ENCODE data around the gene KDM2A. TPM values are rescaled to one million over a fixed set of nuclear protein-coding genes. Genes with fewer than 3 reads are reported as not detected.

The KDM2A gene
- total and polyA plus RNA-seq, 2 experiments from 2014 or later, result 25.0 to 54.1 TPM

DNA sequence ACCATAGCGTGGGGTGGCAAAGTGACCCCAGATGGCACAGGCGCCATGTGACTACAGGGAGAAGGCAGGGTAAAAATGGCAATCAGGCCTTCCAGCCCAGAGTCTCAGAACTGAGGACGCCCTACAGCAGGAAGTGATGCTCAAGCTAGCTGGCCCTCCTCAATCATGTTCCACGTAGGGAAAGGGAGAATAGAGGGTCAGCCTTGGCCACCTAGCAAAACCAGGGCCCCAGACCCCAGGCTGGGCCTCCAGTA lies 169.1 kb downstream of the KDM2A start:
- Histone ChIP-seq H3K4me2 (peak overlapping the region; percentile 94), H3K79me2 (replicated peaks; ENCODE audit: insufficient read depth) (no peaks in the 10 kb centered on the region), H3K27ac (ENCODE audit: low read depth) (peak overlapping the region; percentile 96), H3F3A (replicated peaks; ENCODE audit: low read depth) (0 out of 2 replicates have a peak, but pooled peaks cover 13% of the 10 kb centered on the region), H3K27me3 (ENCODE audit: insufficient read depth) (no peaks in the 10 kb centered on the region), H3K9me2 (ENCODE audit: insufficient read depth) (no peaks in the 10 kb centered on the region), H2AFZ (no peak overlapping the region), H3K4me1 (ENCODE audit: insufficient read depth) (peaks cover 10% of the 10 kb centered on the region), H4K20me1 (replicated peaks; ENCODE audit: insufficient read depth) (no peaks in the 10 kb centered on the region), H3K36me3 (ENCODE audit: insufficient read depth) (peaks cover 7% of the 10 kb centered on the region), H3K4me3 (peak overlapping the region; percentile 91)
- no peaks in the 10 kb centered on the region for H3K9me3 Mint-ChIP-seq
- H3K4me1 Mint-ChIP-seq, result peaks cover 17% of the 10 kb centered on the region
- H3K4me3 Mint-ChIP-seq, result peak overlapping the region; percentile 71
- DNase-seq (ENCODE audit: low spot score) (no peak), ATAC-seq (no peak)
- H3K27me3 Mint-ChIP-seq (ENCODE audit: insufficient read depth, low read depth, poor library complexity), result peaks cover 19% of the 10 kb centered on the region
- peaks cover 23% of the 10 kb centered on the region for H3K36me3 Mint-ChIP-seq (ENCODE audit: low read depth)
- H3K27ac Mint-ChIP-seq, result peak overlapping the region; percentile 63
- TF ChIP-seq ZNF114 (CRISPR knock-in tag; IDR thresholded peaks at IDR 0.05), result no peak
- TF ChIP-seq, protein P1, sequence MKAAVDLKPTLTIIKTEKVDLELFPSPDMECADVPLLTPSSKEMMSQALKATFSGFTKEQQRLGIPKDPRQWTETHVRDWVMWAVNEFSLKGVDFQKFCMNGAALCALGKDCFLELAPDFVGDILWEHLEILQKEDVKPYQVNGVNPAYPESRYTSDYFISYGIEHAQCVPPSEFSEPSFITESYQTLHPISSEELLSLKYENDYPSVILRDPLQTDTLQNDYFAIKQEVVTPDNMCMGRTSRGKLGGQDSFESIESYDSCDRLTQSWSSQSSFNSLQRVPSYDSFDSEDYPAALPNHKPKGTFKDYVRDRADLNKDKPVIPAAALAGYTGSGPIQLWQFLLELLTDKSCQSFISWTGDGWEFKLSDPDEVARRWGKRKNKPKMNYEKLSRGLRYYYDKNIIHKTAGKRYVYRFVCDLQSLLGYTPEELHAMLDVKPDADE (IDR thresholded peaks at IDR 0.05), result no peak
- no peak for TF ChIP-seq JUNB (IDR thresholded peaks at IDR 0.05; ENCODE audit: unreplicated experiment)
- TF ChIP-seq ZNF331 (CRISPR knock-in tag; IDR thresholded peaks at IDR 0.05; ENCODE audit: low read depth), result no peak
- TF ChIP-seq, protein P2, sequence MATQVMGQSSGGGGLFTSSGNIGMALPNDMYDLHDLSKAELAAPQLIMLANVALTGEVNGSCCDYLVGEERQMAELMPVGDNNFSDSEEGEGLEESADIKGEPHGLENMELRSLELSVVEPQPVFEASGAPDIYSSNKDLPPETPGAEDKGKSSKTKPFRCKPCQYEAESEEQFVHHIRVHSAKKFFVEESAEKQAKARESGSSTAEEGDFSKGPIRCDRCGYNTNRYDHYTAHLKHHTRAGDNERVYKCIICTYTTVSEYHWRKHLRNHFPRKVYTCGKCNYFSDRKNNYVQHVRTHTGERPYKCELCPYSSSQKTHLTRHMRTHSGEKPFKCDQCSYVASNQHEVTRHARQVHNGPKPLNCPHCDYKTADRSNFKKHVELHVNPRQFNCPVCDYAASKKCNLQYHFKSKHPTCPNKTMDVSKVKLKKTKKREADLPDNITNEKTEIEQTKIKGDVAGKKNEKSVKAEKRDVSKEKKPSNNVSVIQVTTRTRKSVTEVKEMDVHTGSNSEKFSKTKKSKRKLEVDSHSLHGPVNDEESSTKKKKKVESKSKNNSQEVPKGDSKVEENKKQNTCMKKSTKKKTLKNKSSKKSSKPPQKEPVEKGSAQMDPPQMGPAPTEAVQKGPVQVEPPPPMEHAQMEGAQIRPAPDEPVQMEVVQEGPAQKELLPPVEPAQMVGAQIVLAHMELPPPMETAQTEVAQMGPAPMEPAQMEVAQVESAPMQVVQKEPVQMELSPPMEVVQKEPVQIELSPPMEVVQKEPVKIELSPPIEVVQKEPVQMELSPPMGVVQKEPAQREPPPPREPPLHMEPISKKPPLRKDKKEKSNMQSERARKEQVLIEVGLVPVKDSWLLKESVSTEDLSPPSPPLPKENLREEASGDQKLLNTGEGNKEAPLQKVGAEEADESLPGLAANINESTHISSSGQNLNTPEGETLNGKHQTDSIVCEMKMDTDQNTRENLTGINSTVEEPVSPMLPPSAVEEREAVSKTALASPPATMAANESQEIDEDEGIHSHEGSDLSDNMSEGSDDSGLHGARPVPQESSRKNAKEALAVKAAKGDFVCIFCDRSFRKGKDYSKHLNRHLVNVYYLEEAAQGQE (IDR thresholded peaks at IDR 0.05; ENCODE audit: unreplicated experiment), result no peak
- TF ChIP-seq, protein P3, sequence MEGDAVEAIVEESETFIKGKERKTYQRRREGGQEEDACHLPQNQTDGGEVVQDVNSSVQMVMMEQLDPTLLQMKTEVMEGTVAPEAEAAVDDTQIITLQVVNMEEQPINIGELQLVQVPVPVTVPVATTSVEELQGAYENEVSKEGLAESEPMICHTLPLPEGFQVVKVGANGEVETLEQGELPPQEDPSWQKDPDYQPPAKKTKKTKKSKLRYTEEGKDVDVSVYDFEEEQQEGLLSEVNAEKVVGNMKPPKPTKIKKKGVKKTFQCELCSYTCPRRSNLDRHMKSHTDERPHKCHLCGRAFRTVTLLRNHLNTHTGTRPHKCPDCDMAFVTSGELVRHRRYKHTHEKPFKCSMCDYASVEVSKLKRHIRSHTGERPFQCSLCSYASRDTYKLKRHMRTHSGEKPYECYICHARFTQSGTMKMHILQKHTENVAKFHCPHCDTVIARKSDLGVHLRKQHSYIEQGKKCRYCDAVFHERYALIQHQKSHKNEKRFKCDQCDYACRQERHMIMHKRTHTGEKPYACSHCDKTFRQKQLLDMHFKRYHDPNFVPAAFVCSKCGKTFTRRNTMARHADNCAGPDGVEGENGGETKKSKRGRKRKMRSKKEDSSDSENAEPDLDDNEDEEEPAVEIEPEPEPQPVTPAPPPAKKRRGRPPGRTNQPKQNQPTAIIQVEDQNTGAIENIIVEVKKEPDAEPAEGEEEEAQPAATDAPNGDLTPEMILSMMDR (conservative IDR thresholded peaks at IDR 0.05; ENCODE audit: low read depth in 2 of 2), result no peak
- no peak for TF ChIP-seq POLR2AphosphoS5 (IDR thresholded peaks at IDR 0.05; ENCODE audit: low read depth)
- TF ChIP-seq EZH2 (IDR thresholded peaks at IDR 0.05; ENCODE audit: low read depth, unreplicated experiment), result no peak
- TF ChIP-seq CREB1 (CRISPR knock-in tag; IDR thresholded peaks at IDR 0.05; ENCODE audit: low read depth), result no peak
- no peak for TF ChIP-seq STAT1 (IDR thresholded peaks at IDR 0.05; ENCODE audit: unreplicated experiment)
- TF ChIP-seq NANOG (IDR thresholded peaks at IDR 0.05; ENCODE audit: borderline replicate concordance), result no peak
- TF ChIP-seq, protein P4, sequence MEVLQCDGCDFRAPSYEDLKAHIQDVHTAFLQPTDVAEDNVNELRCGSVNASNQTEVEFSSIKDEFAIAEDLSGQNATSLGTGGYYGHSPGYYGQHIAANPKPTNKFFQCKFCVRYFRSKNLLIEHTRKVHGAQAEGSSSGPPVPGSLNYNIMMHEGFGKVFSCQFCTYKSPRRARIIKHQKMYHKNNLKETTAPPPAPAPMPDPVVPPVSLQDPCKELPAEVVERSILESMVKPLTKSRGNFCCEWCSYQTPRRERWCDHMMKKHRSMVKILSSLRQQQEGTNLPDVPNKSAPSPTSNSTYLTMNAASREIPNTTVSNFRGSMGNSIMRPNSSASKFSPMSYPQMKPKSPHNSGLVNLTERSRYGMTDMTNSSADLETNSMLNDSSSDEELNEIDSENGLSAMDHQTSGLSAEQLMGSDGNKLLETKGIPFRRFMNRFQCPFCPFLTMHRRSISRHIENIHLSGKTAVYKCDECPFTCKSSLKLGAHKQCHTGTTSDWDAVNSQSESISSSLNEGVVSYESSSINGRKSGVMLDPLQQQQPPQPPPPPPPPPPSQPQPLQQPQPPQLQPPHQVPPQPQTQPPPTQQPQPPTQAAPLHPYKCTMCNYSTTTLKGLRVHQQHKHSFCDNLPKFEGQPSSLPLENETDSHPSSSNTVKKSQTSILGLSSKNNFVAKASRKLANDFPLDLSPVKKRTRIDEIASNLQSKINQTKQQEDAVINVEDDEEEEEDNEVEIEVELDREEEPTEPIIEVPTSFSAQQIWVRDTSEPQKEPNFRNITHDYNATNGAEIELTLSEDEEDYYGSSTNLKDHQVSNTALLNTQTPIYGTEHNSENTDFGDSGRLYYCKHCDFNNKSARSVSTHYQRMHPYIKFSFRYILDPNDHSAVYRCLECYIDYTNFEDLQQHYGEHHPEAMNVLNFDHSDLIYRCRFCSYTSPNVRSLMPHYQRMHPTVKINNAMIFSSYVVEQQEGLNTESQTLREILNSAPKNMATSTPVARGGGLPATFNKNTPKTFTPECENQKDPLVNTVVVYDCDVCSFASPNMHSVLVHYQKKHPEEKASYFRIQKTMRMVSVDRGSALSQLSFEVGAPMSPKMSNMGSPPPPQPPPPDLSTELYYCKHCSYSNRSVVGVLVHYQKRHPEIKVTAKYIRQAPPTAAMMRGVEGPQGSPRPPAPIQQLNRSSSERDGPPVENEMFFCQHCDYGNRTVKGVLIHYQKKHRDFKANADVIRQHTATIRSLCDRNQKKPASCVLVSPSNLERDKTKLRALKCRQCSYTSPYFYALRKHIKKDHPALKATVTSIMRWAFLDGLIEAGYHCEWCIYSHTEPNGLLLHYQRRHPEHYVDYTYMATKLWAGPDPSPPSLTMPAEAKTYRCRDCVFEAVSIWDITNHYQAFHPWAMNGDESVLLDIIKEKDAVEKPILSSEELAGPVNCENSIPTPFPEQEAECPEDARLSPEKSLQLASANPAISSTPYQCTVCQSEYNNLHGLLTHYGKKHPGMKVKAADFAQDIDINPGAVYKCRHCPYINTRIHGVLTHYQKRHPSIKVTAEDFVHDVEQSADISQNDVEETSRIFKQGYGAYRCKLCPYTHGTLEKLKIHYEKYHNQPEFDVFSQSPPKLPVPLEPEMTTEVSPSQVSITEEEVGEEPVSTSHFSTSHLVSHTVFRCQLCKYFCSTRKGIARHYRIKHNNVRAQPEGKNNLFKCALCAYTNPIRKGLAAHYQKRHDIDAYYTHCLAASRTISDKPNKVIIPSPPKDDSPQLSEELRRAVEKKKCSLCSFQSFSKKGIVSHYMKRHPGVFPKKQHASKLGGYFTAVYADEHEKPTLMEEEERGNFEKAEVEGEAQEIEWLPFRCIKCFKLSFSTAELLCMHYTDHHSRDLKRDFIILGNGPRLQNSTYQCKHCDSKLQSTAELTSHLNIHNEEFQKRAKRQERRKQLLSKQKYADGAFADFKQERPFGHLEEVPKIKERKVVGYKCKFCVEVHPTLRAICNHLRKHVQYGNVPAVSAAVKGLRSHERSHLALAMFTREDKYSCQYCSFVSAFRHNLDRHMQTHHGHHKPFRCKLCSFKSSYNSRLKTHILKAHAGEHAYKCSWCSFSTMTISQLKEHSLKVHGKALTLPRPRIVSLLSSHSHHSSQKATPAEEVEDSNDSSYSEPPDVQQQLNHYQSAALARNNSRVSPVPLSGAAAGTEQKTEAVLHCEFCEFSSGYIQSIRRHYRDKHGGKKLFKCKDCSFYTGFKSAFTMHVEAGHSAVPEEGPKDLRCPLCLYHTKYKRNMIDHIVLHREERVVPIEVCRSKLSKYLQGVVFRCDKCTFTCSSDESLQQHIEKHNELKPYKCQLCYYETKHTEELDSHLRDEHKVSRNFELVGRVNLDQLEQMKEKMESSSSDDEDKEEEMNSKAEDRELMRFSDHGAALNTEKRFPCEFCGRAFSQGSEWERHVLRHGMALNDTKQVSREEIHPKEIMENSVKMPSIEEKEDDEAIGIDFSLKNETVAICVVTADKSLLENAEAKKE (CRISPR knock-in tag; IDR thresholded peaks at IDR 0.05), result no peak
- no peak for TF ChIP-seq EZH2phosphoT487 (IDR thresholded peaks at IDR 0.05; ENCODE audit: unreplicated experiment)

Measured in GM23338 (cell line).